Body of pancreas (tissue), 4 donors: Measurements from ENCODE around the gene ITGAV.

Experiments
- CTCF ChIP-seq, 7 experiments: fragments of 450-650 bp in 4 of 7; fragments of 200-600 bp in 3 of 7; sonication (generic) in 3 of 7; IDR thresholded peaks; one replicate each; pipeline ENCODE4 v1.5.1; 2016 to 2019; ENCODE audit warnings: antibody characterized with exemption in 7 of 7
- POLR2A ChIP-seq, 3 donors: fragments of 450-650 bp; IDR thresholded peaks; one replicate each; pipeline ENCODE4 v1.6.1; 2016; ENCODE audit warnings: antibody characterized with exemption in 3 of 3, mild to moderate bottlenecking in 2 of 3

GRCh38 chr2:186607660-186608324, 17.9 kb downstream of the ITGAV start:
- TF ChIP-seq POLR2A (IDR thresholded peaks at IDR 0.05): no peak
- no peak for TF ChIP-seq CTCF (IDR thresholded peaks at IDR 0.05)
